ENCODE measurements around the gene AKNA.

AKNA gene

GRCh38 chr9:114417511-114417910, 29.7 kb upstream of the AKNA start:
- Histone ChIP-seq H3K4me2 (ENCODE audit: low read length) (no peak overlapping the region), H3K4me1 (ENCODE audit: insufficient read depth, low read length, severe bottlenecking) (no peaks in the 10 kb centered on the region), H3K4me3 (ENCODE audit: low read depth, low read length, poor library complexity, severe bottlenecking) (no peak overlapping the region), H3K9me2 (ENCODE audit: low read depth, low read length) (no peaks in the 10 kb centered on the region), H3K27me3 (ENCODE audit: insufficient read depth, low read length) (no peaks in the 10 kb centered on the region), H3F3A (ENCODE audit: insufficient read depth, low read length) (no peaks in the 10 kb centered on the region), H3K9ac (ENCODE audit: low read length) (no peak overlapping the region), H3K9me3 (ENCODE audit: low read length) (no peaks in the 10 kb centered on the region), H4K20me1 (ENCODE audit: insufficient read depth, low read length) (no peaks in the 10 kb centered on the region), H3K27ac (ENCODE audit: low read depth, low read length, poor library complexity, severe bottlenecking) (no peak overlapping the region), H2AFZ (ENCODE audit: low read length) (no peak overlapping the region), H3K79me2 (ENCODE audit: insufficient read depth, low read length) (no peaks in the 10 kb centered on the region), H3K36me3 (ENCODE audit: insufficient read depth, low read length) (no peaks in the 10 kb centered on the region)
- TF ChIP-seq CTCF (IDR thresholded peaks at IDR 0.05; ENCODE audit: low read length) (peak; percentile 17; the same call in 1 of the 2 replicates), EZH2 (IDR thresholded peaks at IDR 0.05; ENCODE audit: borderline replicate concordance, low read length) (no peak)

- Histone ChIP-seq H4K20me1 (ENCODE audit: insufficient read depth, low read length) (no peaks in the 10 kb centered on the region), H3K36me3 (ENCODE audit: insufficient read depth, low read length) (no peaks in the 10 kb centered on the region), H3K9me3 (ENCODE audit: low read length) (no peaks in the 10 kb centered on the region), H3K79me2 (ENCODE audit: insufficient read depth, low read length) (no peaks in the 10 kb centered on the region), H3K27ac (ENCODE audit: low read depth, low read length, poor library complexity, severe bottlenecking) (no peak overlapping the region), H2AFZ (ENCODE audit: low read length) (no peak overlapping the region), H3F3A (ENCODE audit: insufficient read depth, low read length) (no peaks in the 10 kb centered on the region), H3K4me2 (ENCODE audit: low read length) (no peak overlapping the region), H3K4me1 (ENCODE audit: insufficient read depth, low read length, severe bottlenecking) (no peaks in the 10 kb centered on the region), H3K4me3 (ENCODE audit: low read depth, low read length, poor library complexity, severe bottlenecking) (no peak overlapping the region), H3K9me2 (ENCODE audit: low read depth, low read length) (no peaks in the 10 kb centered on the region), H3K9ac (ENCODE audit: low read length) (no peak overlapping the region), H3K27me3 (ENCODE audit: insufficient read depth, low read length) (no peaks in the 10 kb centered on the region)
- TF ChIP-seq CTCF (IDR thresholded peaks at IDR 0.05; ENCODE audit: low read length) (no peak), EZH2 (IDR thresholded peaks at IDR 0.05; ENCODE audit: borderline replicate concordance, low read length) (no peak)
Measured at GRCh38 chr9:114416906-114417305, 29.1 kb upstream of the AKNA start.

DNA sequence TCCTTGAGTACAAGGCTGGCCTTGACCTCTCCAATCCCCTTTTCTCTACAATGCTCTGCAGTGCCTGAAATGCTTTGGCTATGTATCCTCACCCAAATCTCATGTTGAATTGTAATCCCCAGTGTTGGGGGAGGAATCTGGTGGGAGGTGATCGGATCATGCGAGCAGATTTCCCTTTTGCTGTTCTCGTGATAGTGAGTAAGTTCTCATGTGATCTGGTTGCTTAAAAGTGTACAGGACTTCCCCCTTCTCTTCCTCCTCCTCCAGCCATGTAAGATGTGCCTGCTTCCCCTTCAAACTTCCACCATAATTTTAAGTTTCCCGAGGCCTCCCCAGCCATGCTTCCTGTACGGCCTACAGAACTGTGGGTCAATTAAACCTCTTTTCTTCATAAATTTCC, 28.5 kb upstream of the AKNA start:
- Histone ChIP-seq H3K9ac (ENCODE audit: low read length) (no peak overlapping the region), H3F3A (ENCODE audit: insufficient read depth, low read length) (no peaks in the 10 kb centered on the region), H3K27me3 (ENCODE audit: insufficient read depth, low read length) (no peaks in the 10 kb centered on the region), H3K27ac (ENCODE audit: low read depth, low read length, poor library complexity, severe bottlenecking) (no peak overlapping the region), H2AFZ (ENCODE audit: low read length) (no peak overlapping the region), H3K4me3 (ENCODE audit: low read depth, low read length, poor library complexity, severe bottlenecking) (no peak overlapping the region), H3K79me2 (ENCODE audit: insufficient read depth, low read length) (no peaks in the 10 kb centered on the region), H3K9me3 (ENCODE audit: low read length) (no peaks in the 10 kb centered on the region), H4K20me1 (ENCODE audit: insufficient read depth, low read length) (no peaks in the 10 kb centered on the region), H3K9me2 (ENCODE audit: low read depth, low read length) (no peaks in the 10 kb centered on the region), H3K36me3 (ENCODE audit: insufficient read depth, low read length) (no peaks in the 10 kb centered on the region), H3K4me1 (ENCODE audit: insufficient read depth, low read length, severe bottlenecking) (no peaks in the 10 kb centered on the region), H3K4me2 (ENCODE audit: low read length) (no peak overlapping the region)
- TF ChIP-seq CTCF (IDR thresholded peaks at IDR 0.05; ENCODE audit: low read length), result no peak
- TF ChIP-seq EZH2 (IDR thresholded peaks at IDR 0.05; ENCODE audit: borderline replicate concordance, low read length), result no peak

All from OCI-LY1 (cell line).